SU-DHL-6 (cell line): Measurements from ENCODE around the gene CHRM1.

Source experiments
- CTCF ChIP-seq: fragments of 200-600 bp; sonication (generic); IDR thresholded peaks from one replicate; pipeline ENCODE4 v1.5.1; 2017; ENCODE audit warnings: antibody characterized with exemption, mild to moderate bottlenecking, low read length, moderate library complexity; ENCODE audit not compliant: insufficient read depth, poor library complexity, severe bottlenecking
- EZH2phosphoT487 ChIP-seq: fragments of 200-600 bp; sonication (generic), shearing (Covaris generic); conservative IDR thresholded peaks from 2 replicates; pipeline ENCODE4 v1.6.1; 2018; ENCODE audit warnings: mild to moderate bottlenecking, antibody characterized with exemption, low read length, moderate library complexity, mixed read lengths

GRCh38 chr11:62876712-62877111 lies 44.5 kb downstream of the CHRM1 start:
- TF ChIP-seq CTCF (no peak), EZH2phosphoT487 (no peak)
